HT1080 (cell line): ENCODE measurements around the gene RASA3. TPM values are rescaled to one million over a fixed set of nuclear protein-coding genes. Genes with fewer than 3 reads are reported as not detected.
"Not testable (repeated sequence)": the region's sequence is repeated elsewhere in the genome, so short reads cannot be mapped to it uniquely, and the experiment has no call there.

Experiments used
- DNase-seq: peaks from one replicate; pipeline ENCODE4 v3.0.0-alpha.2; 2015; ENCODE audit warnings: low read depth
- total RNA-seq: library from RNA; depleted of rRNA; stranded (reverse); fragments of >200 nt; shearing (Covaris generic); gene quantifications from 2 replicates; pipeline ENCODE4 v1.2.3, GENCODE V29; 2014

Gene RASA3
- total RNA-seq, 1 experiment from 2014 or later: 41.7 TPM

GRCh38 chr13:114082849-114083645, 49.4 kb downstream of the RASA3 start:
- DNase-seq: no peak

GRCh38 chr13:114081761-114082681, 50.4 kb downstream of the RASA3 start:
- no peak for DNase-seq

GRCh38 chr13:114080739-114081561, 51.5 kb downstream of the RASA3 start:
- no peak for DNase-seq

GRCh38 chr13:114079601-114080536, 52.6 kb downstream of the RASA3 start:
- no peak for DNase-seq

GRCh38 chr13:114078461-114079451, 53.7 kb downstream of the RASA3 start:
- no peak for DNase-seq

- no peak for DNase-seq
These were observed 54.5 kb downstream of the RASA3 start for GRCh38 chr13:114077933-114078325.

- no peak for DNase-seq
These were observed 55.1 kb downstream of the RASA3 start for GRCh38 chr13:114077099-114077932.

GRCh38 chr13:114076329-114077090, 55.9 kb downstream of the RASA3 start:
- no peak for DNase-seq

GRCh38 chr13:114075811-114076210, 56.6 kb downstream of the RASA3 start:
- DNase-seq: not testable (repeated sequence)

- DNase-seq: no peak
These were observed 57.6 kb downstream of the RASA3 start for GRCh38 chr13:114074671-114075315.

- no peak for DNase-seq
These were observed 58.4 kb downstream of the RASA3 start for GRCh38 chr13:114073881-114074612.

- DNase-seq: no peak
These were observed 60.0 kb downstream of the RASA3 start for GRCh38 chr13:114072421-114072820.

GRCh38 chr13:114071991-114072390, 60.4 kb downstream of the RASA3 start:
- DNase-seq: no peak

- no peak for DNase-seq
These were observed 61.0 kb downstream of the RASA3 start for GRCh38 chr13:114071410-114071809.

- DNase-seq: no peak
These were observed 62.2 kb downstream of the RASA3 start for GRCh38 chr13:114070098-114070799.
